ENCODE results near the gene TLR3. TPM values are rescaled to one million over a fixed set of nuclear protein-coding genes. Genes with fewer than 3 reads are reported as not detected.

Gene TLR3
- total RNA-seq, 1 experiment from 2014 or later = 2.5 TPM

- no peaks in the 10 kb centered on the region for H3K9me3 ChIP-seq (ENCODE audit: low read depth, low read length, poor library complexity, severe bottlenecking)
- H3K4me1 ChIP-seq (ENCODE audit: insufficient read depth, low read length, poor library complexity, severe bottlenecking) = no peaks in the 10 kb centered on the region
- no peak overlapping the region for H3K27ac ChIP-seq (ENCODE audit: low read depth, low read length, poor library complexity, severe bottlenecking)
- ChIA-PET CTCF (no interaction called here), POLR2A (ENCODE audit: low non-redundant PET) (no interaction called here)
- no peak overlapping the region for H3K4me3 ChIP-seq (ENCODE audit: low read depth, low read length, poor library complexity, severe bottlenecking)
- intact Hi-C loops (cut with micrococcal nuclease; ENCODE audit: unreplicated experiment) = no loop called here
- TF ChIP-seq EZH2 (IDR thresholded peaks at IDR 0.05; ENCODE audit: borderline replicate concordance, low read depth, low read length, poor library complexity, severe bottlenecking) (no peak), CTCF (conservative IDR thresholded peaks at IDR 0.05; ENCODE audit: low read depth, low read length) (no peak)
- BruUV-seq (replicated peaks) = no TSS peak
- no peak for DNase-seq (ENCODE audit: low spot score)
- no peaks in the 10 kb centered on the region for H3K27me3 ChIP-seq (replicated peaks; ENCODE audit: insufficient read depth, low read depth, low read length, poor library complexity)
- H3K36me3 ChIP-seq (ENCODE audit: insufficient read depth, low read length, poor library complexity, severe bottlenecking) = no peaks in the 10 kb centered on the region
These were observed 65.3 kb downstream of the TLR3 start for GRCh38 chr4:186134257-186134656.

- no peaks in the 10 kb centered on the region for H3K4me1 ChIP-seq (ENCODE audit: insufficient read depth, low read length, poor library complexity, severe bottlenecking)
- DNase-seq (ENCODE audit: low spot score) = no peak
- BruUV-seq (replicated peaks) = no TSS peak
- no peaks in the 10 kb centered on the region for H3K36me3 ChIP-seq (ENCODE audit: insufficient read depth, low read length, poor library complexity, severe bottlenecking)
- no peak overlapping the region for H3K4me3 ChIP-seq (ENCODE audit: low read depth, low read length, poor library complexity, severe bottlenecking)
- no peak overlapping the region for H3K27ac ChIP-seq (ENCODE audit: low read depth, low read length, poor library complexity, severe bottlenecking)
- no peaks in the 10 kb centered on the region for H3K27me3 ChIP-seq (replicated peaks; ENCODE audit: insufficient read depth, low read depth, low read length, poor library complexity)
- intact Hi-C loops (cut with micrococcal nuclease; ENCODE audit: unreplicated experiment) = no loop called here
- H3K9me3 ChIP-seq (ENCODE audit: low read depth, low read length, poor library complexity, severe bottlenecking) = no peaks in the 10 kb centered on the region
- POLR2A ChIA-PET (ENCODE audit: low non-redundant PET) = no interaction called here
- TF ChIP-seq CTCF (conservative IDR thresholded peaks at IDR 0.05; ENCODE audit: low read depth, low read length) = no peak
- TF ChIP-seq EZH2 (IDR thresholded peaks at IDR 0.05; ENCODE audit: borderline replicate concordance, low read depth, low read length, poor library complexity, severe bottlenecking) = no peak
- CTCF ChIA-PET = no interaction called here
These were observed 65.9 kb downstream of the TLR3 start for GRCh38 chr4:186134861-186135260.

GRCh38 chr4:186137196-186137794, 68.3 kb downstream of the TLR3 start:
- no peak overlapping the region for H3K4me3 ChIP-seq (ENCODE audit: low read depth, low read length, poor library complexity, severe bottlenecking)
- intact Hi-C loops (cut with micrococcal nuclease; ENCODE audit: unreplicated experiment) = loop anchor here (1.0 kb wide), 1 partner anchor 69 kb away; no protein-coding TSS in a partner anchor
- H3K9me3 ChIP-seq (ENCODE audit: low read depth, low read length, poor library complexity, severe bottlenecking) = no peaks in the 10 kb centered on the region
- TF ChIP-seq CTCF (conservative IDR thresholded peaks at IDR 0.05; ENCODE audit: low read depth, low read length) = peak; percentile 72
- TF ChIP-seq EZH2 (IDR thresholded peaks at IDR 0.05; ENCODE audit: borderline replicate concordance, low read depth, low read length, poor library complexity, severe bottlenecking) = no peak
- ChIA-PET CTCF (interaction anchor here (0.6 to 1.8 kb wide), 6 partner anchors 69 to 1264 kb away, joined by 3 to 13 read pairs (median 3); partner anchors contain the start of gene TLR3), POLR2A (ENCODE audit: low non-redundant PET) (interaction anchor here (0.7 kb wide), 1 partner anchor 22 kb away, joined by 5 read pairs; no protein-coding TSS in a partner anchor)
- peak; percentile 38 for DNase-seq (ENCODE audit: low spot score)
- no TSS peak for BruUV-seq (replicated peaks)
- H3K27me3 ChIP-seq (replicated peaks; ENCODE audit: insufficient read depth, low read depth, low read length, poor library complexity) = no peaks in the 10 kb centered on the region
- no peak overlapping the region for H3K27ac ChIP-seq (ENCODE audit: low read depth, low read length, poor library complexity, severe bottlenecking)
- H3K4me1 ChIP-seq (ENCODE audit: insufficient read depth, low read length, poor library complexity, severe bottlenecking) = no peaks in the 10 kb centered on the region
- H3K36me3 ChIP-seq (ENCODE audit: insufficient read depth, low read length, poor library complexity, severe bottlenecking) = no peaks in the 10 kb centered on the region

Other genes starting within 250 kb of the TLR3 start
- 0.90 and 2.4 TPM in 2 replicates for gene FAM149A, start 35.5 kb downstream of the TLR3 start, total RNA-seq (2021)
- gene CYP4V2, start 122.4 kb downstream of the TLR3 start, total RNA-seq (2021) = 14.3 and 15.3 TPM in 2 replicates
- gene KLKB1, start 158.4 kb downstream of the TLR3 start, total RNA-seq (2021) = 0.39 TPM in 1 of 2 replicates, not detected in the other
- gene F11, start 197.0 kb downstream of the TLR3 start, total RNA-seq (2021) = 0.24 TPM in 1 of 2 replicates, not detected in the other

Data from A673 (cell line).